HepG2 (cell line): ENCODE data around the gene TACC3. TPM values are rescaled to one million over a fixed set of nuclear protein-coding genes. Genes with fewer than 3 reads are reported as not detected.

Experiments used
- AGO1 ChIP-seq: fragments of 200-400 bp; formaldehyde crosslinking; IDR thresholded peaks from 2 replicates; pipeline ENCODE4 v1.6.1; 2017; ENCODE audit warnings: mild to moderate bottlenecking, low read depth, low read length, moderate library complexity; ENCODE audit not compliant: poor library complexity, severe bottlenecking
- FOXC1 ChIP-seq: sonication (generic); formaldehyde crosslinking; IDR thresholded peaks from 2 replicates; pipeline ENCODE4 v1.8.0; 2022; ENCODE audit warnings: mild to moderate bottlenecking, missing genetic modification reagents, borderline replicate concordance
- HBP1 ChIP-seq: IDR thresholded peaks from 2 replicates; pipeline ENCODE4 v1.6.1; 2016; ENCODE audit warnings: low read depth, control low read depth
- HNF4G ChIP-seq, 2 experiments: sonication (generic) in 1 of 2; formaldehyde crosslinking in 1 of 2; IDR thresholded peaks; 2 replicates each; pipeline versions ENCODE4 v1.4.0 to v1.6.1; 2011 to 2020; ENCODE audit warnings: borderline replicate concordance in 2 of 2, low read depth in 2 of 2, mild to moderate bottlenecking in 2 of 2, low read length in 1 of 2, missing genetic modification reagents in 1 of 2, moderate library complexity in 1 of 2
- HNRNPL ChIP-seq: fragments of 200-400 bp; formaldehyde crosslinking; IDR thresholded peaks from 2 replicates; pipeline ENCODE4 v1.6.1; 2017; ENCODE audit warnings: mild to moderate bottlenecking, low read depth, low read length
- HOXA5 ChIP-seq: sonication (generic); formaldehyde crosslinking; IDR thresholded peaks from 2 replicates; pipeline ENCODE4 v1.4.0; 2020; ENCODE audit warnings: missing genetic modification reagents
- IRF9 ChIP-seq: sonication (generic); formaldehyde crosslinking; IDR thresholded peaks from 2 replicates; pipeline ENCODE4 v1.8.0; 2022; ENCODE audit warnings: missing genetic modification reagents, mild to moderate bottlenecking, borderline replicate concordance
- JUND ChIP-seq: sonication (generic); formaldehyde crosslinking; IDR thresholded peaks from 2 replicates; pipeline ENCODE4 v1.8.0; 2022; ENCODE audit warnings: mild to moderate bottlenecking, missing genetic modification reagents
- KDM3A ChIP-seq: IDR thresholded peaks from 2 replicates; pipeline ENCODE4 v1.6.1; 2018; ENCODE audit warnings: low read depth, missing compliant biosample characterization
- KLF9 ChIP-seq: IDR thresholded peaks from 2 replicates; pipeline ENCODE4 v1.6.1; 2016; ENCODE audit warnings: low read depth
- MTA1 ChIP-seq: sonication (generic); formaldehyde crosslinking; IDR thresholded peaks from 2 replicates; pipeline ENCODE4 v1.4.0; 2020; ENCODE audit warnings: missing genetic modification reagents, mild to moderate bottlenecking, borderline replicate concordance
- NFYB ChIP-seq: sonication (generic); formaldehyde crosslinking; IDR thresholded peaks from 2 replicates; pipeline ENCODE4 v1.4.0; 2020; ENCODE audit warnings: missing genetic modification reagents
- RBM39 ChIP-seq: fragments of 200-400 bp; formaldehyde crosslinking; IDR thresholded peaks from one replicate; pipeline ENCODE4 v1.6.1; 2018; ENCODE audit warnings: antibody characterized with exemption, mild to moderate bottlenecking, low read depth, low read length; ENCODE audit not compliant: poor library complexity, severe bottlenecking
- THAP9 ChIP-seq: sonication (generic); formaldehyde crosslinking; IDR thresholded peaks from 2 replicates; pipeline ENCODE4; 2020; ENCODE audit warnings: missing genetic modification reagents, mild to moderate bottlenecking, borderline replicate concordance
- ZC3H4 ChIP-seq: sonication (generic); formaldehyde crosslinking; IDR thresholded peaks from 2 replicates; pipeline ENCODE4 v1.4.0; 2020; ENCODE audit warnings: missing genetic modification reagents, borderline replicate concordance
- polyA plus RNA-seq, 8 experiments: library from polyadenylated mRNA; depleted of rRNA in 3 of 8; stranded (reverse) in 7 of 8; unstranded in 1 of 8; fragments of >200 nt; fragmentation: Illumina TruSeq in 4 of 8; extraction: Trizol in 4 of 8; gene quantifications; 2 replicates each; pipeline versions ENCODE4 v1.2.1 to v1.2.3, GENCODE V29; 2011 to 2016; ENCODE audit warnings: low read depth in 4 of 8, missing spikeins in 1 of 8, mixed read lengths in 1 of 8; ENCODE audit not compliant: insufficient read depth in 1 of 8
- total RNA-seq, 5 experiments: library from RNA; depleted of rRNA; stranded (reverse); fragments of >200 nt; fragmentation: Illumina TruSeq; extraction: Trizol; gene quantifications; 2 replicates each; pipeline ENCODE4 v1.2.3, GENCODE V29; 2016; ENCODE audit warnings: low read depth in 1 of 5
- TF ChIP-seq, protein P1 (sequence below): sonication (generic); formaldehyde crosslinking; IDR thresholded peaks from 2 replicates; pipeline ENCODE4 v1.4.0; 2020; ENCODE audit warnings: missing genetic modification reagents
- TF ChIP-seq, protein P2 (sequence below): sonication (generic); formaldehyde crosslinking; IDR thresholded peaks from 2 replicates; pipeline ENCODE4 v1.8.1; 2023; ENCODE audit warnings: missing genetic modification reagents, mild to moderate bottlenecking, borderline replicate concordance
- TF ChIP-seq, protein P3 (sequence below): sonication (generic); formaldehyde crosslinking; IDR thresholded peaks from 2 replicates; pipeline ENCODE4 v1.5.0; 2020; ENCODE audit warnings: missing genetic modification reagents

TACC3 gene
- total and polyA plus RNA-seq, 2 of the 13 experiments (the other 11 are each of a cell fraction or from before 2014, with no cell fraction given) = 20.3 to 21.2 TPM

DNA sequence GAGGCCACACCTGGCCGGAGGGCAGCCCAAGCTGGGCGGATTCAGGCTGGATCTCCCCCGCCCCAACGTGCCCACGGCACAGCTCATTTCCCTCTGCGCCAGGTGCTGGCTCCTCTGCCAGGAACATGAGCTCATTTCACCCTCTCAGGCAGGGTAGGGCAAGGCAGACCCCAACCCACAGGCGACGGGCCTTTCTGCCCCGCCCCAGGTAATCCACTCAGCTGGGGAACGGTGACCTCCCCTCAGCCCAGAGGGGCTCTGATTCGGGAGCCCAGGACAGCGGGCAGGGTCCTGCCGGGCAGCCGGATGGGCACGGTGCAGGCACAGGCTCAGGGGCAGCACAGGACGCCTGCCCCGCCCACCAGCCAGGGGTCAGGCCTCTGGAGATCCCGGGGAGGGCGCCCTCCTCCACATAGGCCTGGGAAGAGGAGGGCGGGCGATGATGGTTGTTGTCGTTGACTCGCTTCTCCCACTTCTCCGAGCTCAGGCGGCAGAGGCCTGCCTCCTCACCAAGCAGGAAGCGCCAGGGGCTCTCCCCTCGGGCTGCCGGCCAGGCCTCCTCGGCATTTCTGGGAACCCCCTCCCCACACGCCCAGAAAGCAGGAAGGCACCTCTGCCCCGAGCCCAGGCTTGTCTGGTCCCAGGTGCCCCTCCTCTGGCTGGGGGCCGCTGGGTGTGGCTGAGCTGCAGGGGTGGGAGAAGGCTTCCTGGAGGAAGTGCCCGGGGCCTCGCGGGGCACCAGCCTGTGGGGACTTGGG is 31.1 kb downstream of the TACC3 start (continued):
- TF ChIP-seq JUND (CRISPR knock-in tag) = no peak
- TF ChIP-seq RBM39 = peak; percentile 47
- peak; percentile 69; the same call in 1 of the 2 replicates for TF ChIP-seq KLF9
- no peak for TF ChIP-seq HBP1
- no peak for TF ChIP-seq NFYB (CRISPR knock-in tag)
- TF ChIP-seq AGO1 = peak; percentile 82
- peak; percentile 23; the same call in 1 of the 2 replicates for TF ChIP-seq HOXA5 (CRISPR knock-in tag)
- TF ChIP-seq MTA1 (CRISPR knock-in tag) = no peak
- TF ChIP-seq KDM3A (CRISPR knock-in tag) = 0 out of 2 replicates have a peak, but pooled peaks have one; percentile 76
- 0 out of 2 replicates have a peak, but pooled peaks have one; percentile 53 for TF ChIP-seq IRF9 (CRISPR knock-in tag)
- 0 out of 2 replicates have a peak, but pooled peaks have one; percentile 15 for TF ChIP-seq ZC3H4
- no peak; the same call in 1 of the 2 replicates for TF ChIP-seq FOXC1
- peak; percentile 39; the same call in 1 of the 2 replicates for TF ChIP-seq THAP9 (CRISPR knock-in tag)
- TF ChIP-seq HNRNPL = peak; percentile 98
- TF ChIP-seq HNF4G (IDR thresholded peaks at IDR 0.05; ENCODE audit: borderline replicate concordance, low read depth, low read length) = no peak
- no peak for TF ChIP-seq HNF4G (CRISPR knock-in tag; IDR thresholded peaks at IDR 0.05; ENCODE audit: borderline replicate concordance, low read depth)
- TF ChIP-seq, protein P1, sequence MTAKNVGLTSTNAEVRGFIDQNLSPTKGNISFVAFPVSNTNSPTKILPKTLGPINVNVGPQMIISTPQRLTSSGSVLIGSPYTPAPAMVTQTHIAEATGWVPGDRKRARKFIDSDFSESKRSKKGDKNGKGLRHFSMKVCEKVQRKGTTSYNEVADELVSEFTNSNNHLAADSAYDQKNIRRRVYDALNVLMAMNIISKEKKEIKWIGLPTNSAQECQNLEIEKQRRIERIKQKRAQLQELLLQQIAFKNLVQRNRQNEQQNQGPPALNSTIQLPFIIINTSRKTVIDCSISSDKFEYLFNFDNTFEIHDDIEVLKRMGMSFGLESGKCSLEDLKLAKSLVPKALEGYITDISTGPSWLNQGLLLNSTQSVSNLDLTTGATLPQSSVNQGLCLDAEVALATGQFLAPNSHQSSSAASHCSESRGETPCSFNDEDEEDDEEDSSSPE (CRISPR knock-in tag) = peak; percentile 27; the same call in 1 of the 2 replicates
- TF ChIP-seq, protein P2, sequence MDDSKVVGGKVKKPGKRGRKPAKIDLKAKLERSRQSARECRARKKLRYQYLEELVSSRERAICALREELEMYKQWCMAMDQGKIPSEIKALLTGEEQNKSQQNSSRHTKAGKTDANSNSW (CRISPR knock-in tag) = 0 out of 2 replicates have a peak, but pooled peaks have one; percentile 12
- TF ChIP-seq, protein P3, sequence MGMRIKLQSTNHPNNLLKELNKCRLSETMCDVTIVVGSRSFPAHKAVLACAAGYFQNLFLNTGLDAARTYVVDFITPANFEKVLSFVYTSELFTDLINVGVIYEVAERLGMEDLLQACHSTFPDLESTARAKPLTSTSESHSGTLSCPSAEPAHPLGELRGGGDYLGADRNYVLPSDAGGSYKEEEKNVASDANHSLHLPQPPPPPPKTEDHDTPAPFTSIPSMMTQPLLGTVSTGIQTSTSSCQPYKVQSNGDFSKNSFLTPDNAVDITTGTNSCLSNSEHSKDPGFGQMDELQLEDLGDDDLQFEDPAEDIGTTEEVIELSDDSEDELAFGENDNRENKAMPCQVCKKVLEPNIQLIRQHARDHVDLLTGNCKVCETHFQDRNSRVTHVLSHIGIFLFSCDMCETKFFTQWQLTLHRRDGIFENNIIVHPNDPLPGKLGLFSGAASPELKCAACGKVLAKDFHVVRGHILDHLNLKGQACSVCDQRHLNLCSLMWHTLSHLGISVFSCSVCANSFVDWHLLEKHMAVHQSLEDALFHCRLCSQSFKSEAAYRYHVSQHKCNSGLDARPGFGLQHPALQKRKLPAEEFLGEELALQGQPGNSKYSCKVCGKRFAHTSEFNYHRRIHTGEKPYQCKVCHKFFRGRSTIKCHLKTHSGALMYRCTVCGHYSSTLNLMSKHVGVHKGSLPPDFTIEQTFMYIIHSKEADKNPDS = no peak
